IMR-90 (cell line): Measurements from ENCODE around the gene JPT2. TPM values are rescaled to one million over a fixed set of nuclear protein-coding genes. Genes with fewer than 3 reads are reported as not detected.

ENCODE experiments used
- ATAC-seq: fragments of 200-7000 bp; cut with Tn5 transposase; 2 replicates; pipeline ENCODE4 v1.9.1; 2020; ENCODE audit warnings: low read depth, mild to moderate bottlenecking, moderate library complexity
- BruUV-seq: library from RNA; stranded (reverse); fragments of 400-500 nt; replicated peaks from 2 replicates; lab custom pipeline; 2021; lab: Mats Ljungman, UMichigan
- CTCF ChIA-PET: fragments of 300-600 bp; formaldehyde crosslinking; extraction: SDS; loops from one replicate; lab custom pipeline; 2021; ENCODE audit warnings: antibody characterized with exemption; lab: Yijun Ruan, JAX
- POLR2A ChIA-PET: fragments of 300-600 bp; sonication (Branson Sonifier 250); formaldehyde crosslinking; loops from one replicate; lab custom pipeline; 2022; ENCODE audit warnings: antibody characterized with exemption; ENCODE audit not compliant: unreplicated experiment; lab: Charles Lee
- DNase-seq: peaks from one replicate; pipeline ENCODE4 v3.0.0; 2013
- H2AFZ ChIP-seq: replicated peaks from 2 replicates; pipeline ENCODE3; 2013; ENCODE audit warnings: low read length, mild to moderate bottlenecking; ENCODE audit not compliant: poor library complexity
- H2AK5ac ChIP-seq: 2 replicates; pipeline ENCODE4 v1.6.1; 2013; ENCODE audit warnings: low read depth, low read length, inconsistent platforms
- H2AK9ac ChIP-seq: replicated peaks from 2 replicates; pipeline ENCODE3; 2013; ENCODE audit warnings: mild to moderate bottlenecking, low read depth, low read length, moderate library complexity; ENCODE audit not compliant: poor library complexity
- H2BK120ac ChIP-seq: 2 replicates; pipeline ENCODE4 v1.6.1; 2013; ENCODE audit warnings: low read depth, low read length, inconsistent platforms
- H2BK15ac ChIP-seq: 3 replicates; pipeline ENCODE4 v1.6.1; 2013; ENCODE audit warnings: low read depth, low read length, inconsistent platforms
- H2BK20ac ChIP-seq: 2 replicates; pipeline ENCODE4 v1.6.1; 2013; ENCODE audit warnings: low read depth, mild to moderate bottlenecking, inconsistent platforms, low read length, moderate library complexity
- H2BK5ac ChIP-seq: 2 replicates; pipeline ENCODE4 v1.6.1; 2013; ENCODE audit warnings: mild to moderate bottlenecking, low read depth, low read length, inconsistent platforms; ENCODE audit not compliant: poor library complexity, severe bottlenecking
- H3K14ac ChIP-seq: replicated peaks from 2 replicates; pipeline ENCODE4 v1.6.1; 2013; ENCODE audit warnings: low read depth, low read length, inconsistent platforms
- H3K18ac ChIP-seq: 2 replicates; pipeline ENCODE4 v1.6.1; 2013; ENCODE audit warnings: low read depth, low read length, control low read depth
- H3K23ac ChIP-seq: 2 replicates; pipeline ENCODE4 v1.6.1; 2013; ENCODE audit warnings: low read depth, low read length, inconsistent platforms
- H3K27ac ChIP-seq: 2 replicates; pipeline ENCODE4 v1.5.1; 2013; ENCODE audit warnings: mild to moderate bottlenecking, control low read depth, low read length; ENCODE audit not compliant: insufficient read depth
- H3K27me3 ChIP-seq: 2 replicates; pipeline ENCODE4 v1.6.1; 2013; ENCODE audit warnings: low read length; ENCODE audit not compliant: control insufficient read depth, insufficient read depth
- H3K36me3 ChIP-seq: 2 replicates; pipeline ENCODE4 v1.6.1; 2013; ENCODE audit warnings: low read length, mixed read lengths; ENCODE audit not compliant: control insufficient read depth, insufficient read depth
- H3K4ac ChIP-seq: 2 replicates; pipeline ENCODE4 v1.6.1; 2013; ENCODE audit warnings: low read depth, low read length, inconsistent platforms
- H3K4me1 ChIP-seq: 2 replicates; pipeline ENCODE4 v1.6.1; 2013; ENCODE audit warnings: low read length, mixed read lengths; ENCODE audit not compliant: control insufficient read depth, insufficient read depth
- H3K4me2 ChIP-seq: 2 replicates; pipeline ENCODE4 v1.6.1; 2013; ENCODE audit warnings: low read depth, mild to moderate bottlenecking, control low read depth, low read length, moderate library complexity
- H3K4me3 ChIP-seq: 2 replicates; pipeline ENCODE4 v1.5.1; 2013; ENCODE audit warnings: low read depth, mild to moderate bottlenecking, control low read depth, low read length, moderate library complexity; ENCODE audit not compliant: insufficient read depth
- H3K56ac ChIP-seq: 2 replicates; pipeline ENCODE4 v1.6.1; 2013; ENCODE audit warnings: low read length, inconsistent platforms; ENCODE audit not compliant: insufficient read depth; ENCODE audit errors: extremely low read depth
- H3K79me1 ChIP-seq, 2 experiments: 2 replicates each; pipeline ENCODE4 v1.6.1; 2013; ENCODE audit warnings: low read length in 2 of 2, inconsistent platforms in 1 of 2, low read depth in 1 of 2
- H3K9ac ChIP-seq: 2 replicates; pipeline ENCODE4 v1.6.1; 2013; ENCODE audit warnings: low read depth, low read length, control low read depth
- H3K9me1 ChIP-seq: 2 replicates; pipeline ENCODE4 v1.6.1; 2013; ENCODE audit warnings: low read length, inconsistent platforms; ENCODE audit not compliant: insufficient read depth
- H3K9me3 ChIP-seq: 2 replicates; pipeline ENCODE4 v1.6.1; 2013; ENCODE audit warnings: low read length; ENCODE audit not compliant: control insufficient read depth, insufficient read depth
- H4K20me1 ChIP-seq: 2 replicates; pipeline ENCODE4 v1.6.1; 2013; ENCODE audit warnings: low read length, inconsistent platforms; ENCODE audit not compliant: insufficient read depth
- H4K5ac ChIP-seq: 2 replicates; pipeline ENCODE4 v1.6.1; 2013; ENCODE audit warnings: mild to moderate bottlenecking, low read depth, low read length, control low read depth
- H4K8ac ChIP-seq, 2 experiments: 2 replicates each; pipeline ENCODE4 v1.6.1; 2013; ENCODE audit warnings: low read depth in 2 of 2, low read length in 2 of 2, control low read depth in 1 of 2, inconsistent platforms in 1 of 2
- H4K91ac ChIP-seq: 2 replicates; pipeline ENCODE4 v1.6.1; 2013; ENCODE audit warnings: low read depth, low read length, inconsistent platforms; ENCODE audit not compliant: insufficient read depth
- BHLHE40 ChIP-seq: fragments of 150-350 bp; IDR thresholded peaks from 2 replicates; pipeline ENCODE4 v1.6.1; 2016; ENCODE audit warnings: mild to moderate bottlenecking, low read depth, low read length
- CEBPB ChIP-seq: IDR thresholded peaks from 2 replicates; pipeline ENCODE4 v1.6.1; 2012; ENCODE audit warnings: low read depth, low read length, improper control_type of control experiment
- CHD1 ChIP-seq: IDR thresholded peaks from 2 replicates; pipeline ENCODE4 v1.6.1; 2012; ENCODE audit warnings: low read depth, low read length, improper control_type of control experiment
- CTCF ChIP-seq: conservative IDR thresholded peaks from 2 replicates; pipeline ENCODE4 v1.5.1; 2012; ENCODE audit warnings: mild to moderate bottlenecking, low read depth, low read length, improper control_type of control experiment
- FOS ChIP-seq: fragments of 150-350 bp; IDR thresholded peaks from 2 replicates; pipeline ENCODE4 v1.6.1; 2016; ENCODE audit warnings: low read depth, low read length
- MAFK ChIP-seq: IDR thresholded peaks from 2 replicates; pipeline ENCODE4 v1.6.1; 2012; ENCODE audit warnings: low read depth, low read length, improper control_type of control experiment
- MAZ ChIP-seq: IDR thresholded peaks from 2 replicates; pipeline ENCODE4 v1.6.1; 2012; ENCODE audit warnings: low read depth, mild to moderate bottlenecking, low read length, improper control_type of control experiment, moderate library complexity, borderline replicate concordance
- MXI1 ChIP-seq: IDR thresholded peaks from 2 replicates; pipeline ENCODE4 v1.6.1; 2012; ENCODE audit warnings: low read depth, mild to moderate bottlenecking, low read length, moderate library complexity, borderline replicate concordance
- NFE2L2 ChIP-seq: fragments of 150-350 bp; IDR thresholded peaks from 2 replicates; pipeline ENCODE4 v1.6.1; 2016; ENCODE audit warnings: low read depth, mild to moderate bottlenecking, low read length
- POLR2A ChIP-seq: IDR thresholded peaks from 2 replicates; pipeline ENCODE4 v1.6.1; 2012; ENCODE audit warnings: mild to moderate bottlenecking, low read depth, low read length
- RAD21 ChIP-seq: IDR thresholded peaks from 2 replicates; pipeline ENCODE4 v1.6.1; 2012; ENCODE audit warnings: low read length, improper control_type of control experiment
- RCOR1 ChIP-seq: IDR thresholded peaks from 2 replicates; pipeline ENCODE4 v1.6.1; 2012; ENCODE audit warnings: mild to moderate bottlenecking, low read length, improper control_type of control experiment; ENCODE audit not compliant: insufficient replicate concordance
- RFX5 ChIP-seq: IDR thresholded peaks from 2 replicates; pipeline ENCODE4 v1.8.0; 2012; ENCODE audit warnings: low read depth, mild to moderate bottlenecking, low read length, moderate library complexity
- SMC3 ChIP-seq: fragments of 150-350 bp; IDR thresholded peaks from 2 replicates; pipeline ENCODE4 v1.6.1; 2016; ENCODE audit warnings: low read depth, mild to moderate bottlenecking, antibody characterized with exemption, low read length, moderate library complexity
- WGBS, 2 experiments: methylation state at CpG; one replicate each; pipeline versions ENCODE4 v1.1.5 to v1.1.7; 2013; ENCODE audit warnings: missing lambda C conversion rate in 2 of 2; ENCODE audit not compliant: insufficient read length in 1 of 2; ENCODE audit errors: extremely low coverage in 2 of 2; 5-methylcytosine and 5-hydroxymethylcytosine counted together
- dilution Hi-C: fragments of 300-500 bp; cut with HindIII; formaldehyde crosslinking; loops from one replicate; pipeline ENCODE4 v1.14.3; 2018; ENCODE audit warnings: low sequenced_read_pairs; ENCODE audit not compliant: unreplicated experiment
- in situ Hi-C: fragments of 300-500 bp; cut with MboI; formaldehyde crosslinking; loops from 3 replicates; pipeline ENCODE4 v1.14.3; 2019; ENCODE audit warnings: low sequenced_read_pairs, inconsistent platforms, mixed read lengths
- intact Hi-C: fragments of 100-400 bp; cut with micrococcal nuclease; formaldehyde crosslinking; loops from 2 replicates; pipeline ENCODE4 v1.10.0; 2022
- polyA plus RNA-seq, 3 experiments: library from polyadenylated mRNA; depleted of rRNA; stranded (reverse); fragments of >200 nt; gene quantifications; 2 replicates each; pipeline ENCODE4 v1.2.3, GENCODE V29; 2012; ENCODE audit warnings: low replicate concordance in 1 of 3
- total RNA-seq: library from RNA; depleted of rRNA; stranded (reverse); fragments of >200 nt; gene quantifications from 2 replicates; pipeline ENCODE4 v1.2.3, GENCODE V29; 2012
- TF ChIP-seq, protein P1 (sequence below): fragments of 150-350 bp; IDR thresholded peaks from 2 replicates; pipeline ENCODE4 v1.6.1; 2016; ENCODE audit warnings: low read depth, mild to moderate bottlenecking, low read length, moderate library complexity, borderline replicate concordance
- TF ChIP-seq, protein P2 (sequence below): fragments of 150-350 bp; IDR thresholded peaks from 2 replicates; pipeline ENCODE4 v1.6.1; 2017; ENCODE audit warnings: mild to moderate bottlenecking, antibody characterized with exemption, low read length, low read depth

The JPT2 gene
- total and polyA plus RNA-seq, 2 of the 4 experiments (the other 2 are of a cell fraction): 40.0 to 41.5 TPM

GRCh38 chr16:1740781-1741490, 62.9 kb downstream of the JPT2 start:
- POLR2A ChIA-PET: no interaction called here
- H2BK120ac ChIP-seq: no peak overlapping the region
- CTCF ChIA-PET: no interaction called here
- no peak overlapping the region for H2BK15ac ChIP-seq
- no peak overlapping the region for H2AK9ac ChIP-seq
- ATAC-seq (no peak), DNase-seq (no peak)
- WGBS, 2 experiments: 97% methylated on average over 20 of the region's 30 CpGs; no CpG with 5 or more reads in 1 of the 2 experiments
- TF ChIP-seq MAZ: no peak
- TF ChIP-seq FOS: no peak
- TF ChIP-seq RCOR1: no peak
- no peak for TF ChIP-seq CTCF
- TF ChIP-seq CEBPB: no peak
- TF ChIP-seq RFX5: no peak
- no peak for TF ChIP-seq CHD1
- TF ChIP-seq NFE2L2: no peak
- TF ChIP-seq SMC3: no peak
- TF ChIP-seq MXI1: no peak
- TF ChIP-seq POLR2A: no peak
- no peak for TF ChIP-seq MAFK
- TF ChIP-seq, protein P1, sequence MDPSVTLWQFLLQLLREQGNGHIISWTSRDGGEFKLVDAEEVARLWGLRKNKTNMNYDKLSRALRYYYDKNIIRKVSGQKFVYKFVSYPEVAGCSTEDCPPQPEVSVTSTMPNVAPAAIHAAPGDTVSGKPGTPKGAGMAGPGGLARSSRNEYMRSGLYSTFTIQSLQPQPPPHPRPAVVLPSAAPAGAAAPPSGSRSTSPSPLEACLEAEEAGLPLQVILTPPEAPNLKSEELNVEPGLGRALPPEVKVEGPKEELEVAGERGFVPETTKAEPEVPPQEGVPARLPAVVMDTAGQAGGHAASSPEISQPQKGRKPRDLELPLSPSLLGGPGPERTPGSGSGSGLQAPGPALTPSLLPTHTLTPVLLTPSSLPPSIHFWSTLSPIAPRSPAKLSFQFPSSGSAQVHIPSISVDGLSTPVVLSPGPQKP: no peak
- no peak for TF ChIP-seq BHLHE40
- TF ChIP-seq, protein P2, sequence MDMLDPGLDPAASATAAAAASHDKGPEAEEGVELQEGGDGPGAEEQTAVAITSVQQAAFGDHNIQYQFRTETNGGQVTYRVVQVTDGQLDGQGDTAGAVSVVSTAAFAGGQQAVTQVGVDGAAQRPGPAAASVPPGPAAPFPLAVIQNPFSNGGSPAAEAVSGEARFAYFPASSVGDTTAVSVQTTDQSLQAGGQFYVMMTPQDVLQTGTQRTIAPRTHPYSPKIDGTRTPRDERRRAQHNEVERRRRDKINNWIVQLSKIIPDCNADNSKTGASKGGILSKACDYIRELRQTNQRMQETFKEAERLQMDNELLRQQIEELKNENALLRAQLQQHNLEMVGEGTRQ: no peak
- TF ChIP-seq RAD21: no peak
- H3K14ac ChIP-seq: no peak overlapping the region
- H3K27ac ChIP-seq: no peak overlapping the region
- no peak overlapping the region for H4K5ac ChIP-seq
- H2BK5ac ChIP-seq: no peak overlapping the region
- no peak overlapping the region for H3K4ac ChIP-seq
- peaks cover 6% of the 10 kb centered on the region for H3K9me1 ChIP-seq
- peaks cover 44% of the 10 kb centered on the region for H4K20me1 ChIP-seq
- H3K79me1 ChIP-seq: peaks cover 25 to 58% of the 10 kb centered on the region in 2 experiments
- no peak overlapping the region for H3K56ac ChIP-seq
- H3K36me3 ChIP-seq: peaks cover 34% of the 10 kb centered on the region
- H3K4me1 ChIP-seq: peaks cover 2% of the 10 kb centered on the region; the same call in 1 of the 2 replicates
- H3K9ac ChIP-seq: no peak overlapping the region
- intact Hi-C loops: no loop called here
- in situ Hi-C loops: no loop called here
- BruUV-seq: no TSS peak
- no peak overlapping the region for H3K18ac ChIP-seq
- no peak overlapping the region for H3K4me2 ChIP-seq
- no peak overlapping the region for H2AK5ac ChIP-seq
- H3K9me3 ChIP-seq: no peaks in the 10 kb centered on the region
- H2BK20ac ChIP-seq: no peak overlapping the region
- dilution Hi-C loops: no loop called here
- no peaks in the 10 kb centered on the region for H3K27me3 ChIP-seq
- no peak overlapping the region for H4K8ac ChIP-seq
- H3K4me3 ChIP-seq: no peak overlapping the region
- H4K91ac ChIP-seq: no peak overlapping the region
- no peak overlapping the region for H2AFZ ChIP-seq
- H3K23ac ChIP-seq: no peak overlapping the region
